ENCODE measurements around the gene NUP50.
A peak's percentile ranks its signal among the peaks of the same experiment; 100 is the strongest.

The NUP50 gene

GRCh38 chr22:45197606-45198462 lies 34.1 kb downstream of the NUP50 start:
- H3K36me3 Mint-ChIP-seq, result peaks cover 27% of the 10 kb centered on the region

GRCh38 chr22:45198463-45198795 lies 34.7 kb downstream of the NUP50 start:
- Mint-ChIP-seq H3K4me1 (no peaks in the 10 kb centered on the region), H3K36me3 (peaks cover 27% of the 10 kb centered on the region), H3K27ac (no peak overlapping the region), H3K9me3 (no peaks in the 10 kb centered on the region), H3K4me3 (no peak overlapping the region)
- no peak for ATAC-seq
- DNase-seq (ENCODE audit: low spot score in 2 of 2), result no peak

More at GRCh38 chr22:45197606-45198462, 34.1 kb downstream of the NUP50 start:
- no peak overlapping the region for H3K4me3 Mint-ChIP-seq
- no peak for DNase-seq (ENCODE audit: low spot score in 2 of 2)
- H3K27ac Mint-ChIP-seq, result no peak overlapping the region
- no peak for ATAC-seq
- no peaks in the 10 kb centered on the region for H3K9me3 Mint-ChIP-seq
- H3K4me1 Mint-ChIP-seq, result no peaks in the 10 kb centered on the region

GRCh38 chr22:45199723-45200122 lies 36.0 kb downstream of the NUP50 start:
- H3K36me3 Mint-ChIP-seq, result peaks cover 27% of the 10 kb centered on the region
- no peaks in the 10 kb centered on the region for H3K9me3 Mint-ChIP-seq
- no peak overlapping the region for H3K27ac Mint-ChIP-seq
- no peak overlapping the region for H3K4me3 Mint-ChIP-seq
- ATAC-seq, result no peak
- DNase-seq (ENCODE audit: low spot score in 2 of 2), result no peak
- H3K4me1 Mint-ChIP-seq, result no peaks in the 10 kb centered on the region

- Mint-ChIP-seq H3K9me3 (no peaks in the 10 kb centered on the region), H3K36me3 (peaks cover 27% of the 10 kb centered on the region), H3K4me3 (no peak overlapping the region), H3K4me1 (no peaks in the 10 kb centered on the region), H3K27ac (no peak overlapping the region)
- no peak for ATAC-seq
- no peak for DNase-seq (ENCODE audit: low spot score in 2 of 2)
These were observed 36.5 kb downstream of the NUP50 start for GRCh38 chr22:45200230-45200629.

GRCh38 chr22:45200860-45201511 lies 37.3 kb downstream of the NUP50 start:
- peak overlapping the region; percentile 46 for H3K27ac Mint-ChIP-seq
- peaks cover 21% of the 10 kb centered on the region for H3K36me3 Mint-ChIP-seq
- no peak for ATAC-seq
- DNase-seq (ENCODE audit: low spot score in 2 of 2), result no peak
- no peaks in the 10 kb centered on the region for H3K9me3 Mint-ChIP-seq
- no peak overlapping the region for H3K4me3 Mint-ChIP-seq
- no peaks in the 10 kb centered on the region for H3K4me1 Mint-ChIP-seq

- ATAC-seq, result no peak
- H3K4me3 Mint-ChIP-seq, result no peak overlapping the region
- peaks cover 18% of the 10 kb centered on the region for H3K36me3 Mint-ChIP-seq
- H3K27ac Mint-ChIP-seq, result peak overlapping the region; percentile 46
- DNase-seq (ENCODE audit: low spot score in 2 of 2), result no peak
- no peaks in the 10 kb centered on the region for H3K9me3 Mint-ChIP-seq
- H3K4me1 Mint-ChIP-seq, result no peaks in the 10 kb centered on the region
These were observed 38.1 kb downstream of the NUP50 start for GRCh38 chr22:45201678-45202332.

- no peaks in the 10 kb centered on the region for H3K9me3 Mint-ChIP-seq
- no peak for DNase-seq (ENCODE audit: low spot score in 2 of 2)
- no peak for ATAC-seq
- peaks cover 18% of the 10 kb centered on the region for H3K36me3 Mint-ChIP-seq
- no peak overlapping the region for H3K4me3 Mint-ChIP-seq
- no peaks in the 10 kb centered on the region for H3K4me1 Mint-ChIP-seq
- peak overlapping the region; percentile 46 for H3K27ac Mint-ChIP-seq
These were observed 38.8 kb downstream of the NUP50 start for GRCh38 chr22:45202333-45203149.

- Mint-ChIP-seq H3K4me1 (no peaks in the 10 kb centered on the region), H3K36me3 (peaks cover 12% of the 10 kb centered on the region), H3K9me3 (no peaks in the 10 kb centered on the region), H3K4me3 (no peak overlapping the region), H3K27ac (no peak overlapping the region)
- no peak for ATAC-seq
- DNase-seq (ENCODE audit: low spot score in 2 of 2), result no peak
These were observed 39.6 kb downstream of the NUP50 start for GRCh38 chr22:45203150-45203951.

GRCh38 chr22:45204241-45204640 lies 40.5 kb downstream of the NUP50 start:
- no peak overlapping the region for H3K27ac Mint-ChIP-seq
- H3K4me3 Mint-ChIP-seq, result no peak overlapping the region
- peaks cover 5% of the 10 kb centered on the region for H3K36me3 Mint-ChIP-seq
- DNase-seq (ENCODE audit: low spot score in 2 of 2), result no peak
- H3K4me1 Mint-ChIP-seq, result peaks cover under 1% of the 10 kb centered on the region
- H3K9me3 Mint-ChIP-seq, result no peaks in the 10 kb centered on the region
- ATAC-seq, result no peak

- H3K4me1 Mint-ChIP-seq, result peaks cover 7% of the 10 kb centered on the region
- H3K36me3 Mint-ChIP-seq, result no peaks in the 10 kb centered on the region
- ATAC-seq (no peak), DNase-seq (ENCODE audit: low spot score in 2 of 2) (no peak)
- no peak overlapping the region for H3K4me3 Mint-ChIP-seq
- H3K27ac Mint-ChIP-seq, result peak overlapping the region; percentile 18
- H3K9me3 Mint-ChIP-seq, result no peaks in the 10 kb centered on the region
These were observed 41.1 kb downstream of the NUP50 start for GRCh38 chr22:45204819-45205218.

- ATAC-seq, result no peak
- peak overlapping the region; percentile 18 for H3K27ac Mint-ChIP-seq
These were observed 41.7 kb downstream of the NUP50 start for GRCh38 chr22:45205276-45205925.

GRCh38 chr22:45206233-45206632 lies 42.5 kb downstream of the NUP50 start:
- no peaks in the 10 kb centered on the region for H3K36me3 Mint-ChIP-seq
- no peak for ATAC-seq
- H3K4me1 Mint-ChIP-seq, result peaks cover 10% of the 10 kb centered on the region
- no peak for DNase-seq (ENCODE audit: low spot score in 2 of 2)
- peak overlapping the region; percentile 18 for H3K27ac Mint-ChIP-seq
- H3K4me3 Mint-ChIP-seq, result no peak overlapping the region
- no peaks in the 10 kb centered on the region for H3K9me3 Mint-ChIP-seq

More at GRCh38 chr22:45205276-45205925, 41.7 kb downstream of the NUP50 start:
- DNase-seq (ENCODE audit: low spot score in 2 of 2), result no peak
- peaks cover 10% of the 10 kb centered on the region for H3K4me1 Mint-ChIP-seq
- H3K36me3 Mint-ChIP-seq, result no peaks in the 10 kb centered on the region
- no peak overlapping the region for H3K4me3 Mint-ChIP-seq
- H3K9me3 Mint-ChIP-seq, result no peaks in the 10 kb centered on the region

GRCh38 chr22:45207533-45207932 lies 43.8 kb downstream of the NUP50 start:
- Mint-ChIP-seq H3K36me3 (no peaks in the 10 kb centered on the region), H3K27ac (no peak overlapping the region), H3K9me3 (no peaks in the 10 kb centered on the region), H3K4me3 (no peak overlapping the region), H3K4me1 (peaks cover 10% of the 10 kb centered on the region)
- ATAC-seq, result no peak
- no peak for DNase-seq (ENCODE audit: low spot score in 2 of 2)

All from stimulated activated effector memory CD8-positive, alpha-beta T cell treated with anti-CD3 and anti-CD28 coated beads, Interleukin-12 subunit alpha, Interleukin-12 subunit beta, amount 100 ng/mL, for 72 hours (primary cell).